HG03460 (cell line): ENCODE results near the gene TMED9.
"Not testable (repeated sequence)": the region's sequence is repeated elsewhere in the genome, so short reads cannot be mapped to it uniquely, and the experiment has no call there.

Experiments
- ATAC-seq: cut with Tn5 transposase; IDR thresholded peaks from one replicate; pipeline ENCODE4 v1.9.1; 2021; ENCODE audit not compliant: unreplicated experiment

Gene TMED9

GRCh38 chr5:177592010-177592834 is at the start of gene TMED9:
TMED9 (plus strand) TSS chr5:177592203; CDS start chr5:177592215, 12 bp downstream.
- peak; percentile 96 for ATAC-seq

GRCh38 chr5:177542816-177543465 is 49.1 kb upstream of the TMED9 start:
- no peak for ATAC-seq

GRCh38 chr5:177545487-177546257 is 46.3 kb upstream of the TMED9 start:
- ATAC-seq: no peak

GRCh38 chr5:177546258-177546741 is 45.7 kb upstream of the TMED9 start:
- ATAC-seq: no peak

- ATAC-seq: no peak
Observed at GRCh38 chr5:177547736-177548135, 44.3 kb upstream of the TMED9 start.

GRCh38 chr5:177548495-177548894 is 43.5 kb upstream of the TMED9 start:
- ATAC-seq: no peak

GRCh38 chr5:177550122-177550521 is 41.9 kb upstream of the TMED9 start:
- no peak for ATAC-seq

GRCh38 chr5:177552839-177553455 is 39.1 kb upstream of the TMED9 start:
- ATAC-seq: no peak

- ATAC-seq: peak; percentile 37
Observed at GRCh38 chr5:177553671-177554429, 38.2 kb upstream of the TMED9 start.

GRCh38 chr5:177554474-177555111 is 37.4 kb upstream of the TMED9 start, which contains the start of gene FAM193B:
FAM193B (minus strand) TSS chr5:177554563; CDS start chr5:177554458, 105 bp downstream.
- peak; percentile 88 for ATAC-seq

GRCh38 chr5:177555228-177555627 is 36.8 kb upstream of the TMED9 start:
- no peak for ATAC-seq

- ATAC-seq: no peak
Observed at GRCh38 chr5:177555665-177556064, 36.3 kb upstream of the TMED9 start.

- ATAC-seq: no peak
Observed at GRCh38 chr5:177557041-177557647, 34.9 kb upstream of the TMED9 start.

GRCh38 chr5:177557796-177558195 is 34.2 kb upstream of the TMED9 start:
- no peak for ATAC-seq

- not testable (repeated sequence) for ATAC-seq
Observed at GRCh38 chr5:177559446-177559941, 32.5 kb upstream of the TMED9 start.

- ATAC-seq: no peak
Observed at GRCh38 chr5:177565046-177565445, 27.0 kb upstream of the TMED9 start.

- no peak for ATAC-seq
Observed at GRCh38 chr5:177568326-177568725, 23.7 kb upstream of the TMED9 start.

GRCh38 chr5:177569894-177570293 is 22.1 kb upstream of the TMED9 start:
- no peak for ATAC-seq

- ATAC-seq: no peak
Observed at GRCh38 chr5:177575488-177575887, 16.5 kb upstream of the TMED9 start.
